Measurements from ENCODE around the gene CCDC116.

Gene CCDC116, protein sequence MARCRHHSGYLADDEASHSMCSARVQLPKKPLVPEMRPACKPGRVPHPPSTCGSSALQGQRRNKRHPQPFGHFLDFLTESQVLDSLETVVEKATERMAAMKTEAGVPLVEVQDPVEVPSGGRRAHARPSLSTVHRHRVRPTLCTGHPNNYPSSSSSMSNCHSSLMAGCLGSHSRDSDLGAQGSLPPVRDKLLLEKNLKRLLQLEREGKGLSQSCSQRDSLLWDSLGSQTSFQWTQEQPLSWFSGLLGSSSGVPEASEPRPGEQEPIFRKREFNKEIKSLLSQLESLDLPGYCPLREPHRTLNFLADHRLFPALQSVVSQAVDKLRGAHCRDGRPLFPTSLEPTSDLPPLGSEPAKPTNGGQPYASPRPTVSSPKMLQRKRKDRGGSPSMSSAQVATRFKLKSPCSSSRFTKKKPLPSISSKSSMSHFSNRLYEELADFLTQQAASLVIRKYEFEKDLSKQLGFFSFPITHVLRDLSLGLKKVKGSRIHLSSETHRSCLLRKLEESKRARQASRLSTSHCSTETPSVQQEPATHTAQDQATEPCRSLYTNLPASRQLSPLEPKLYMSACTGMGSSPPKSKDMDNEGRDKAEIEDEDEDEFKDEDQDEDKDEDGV

GRCh38 chr22:21632237-21632895, at the start of gene CCDC116:
Gene CCDC116, plus strand, starts transcription at chr22:21632760. Its CDS starts 422 bp downstream, at chr22:21633182.
- Histone ChIP-seq H2AFZ (ENCODE audit: low read depth, low read length) (no peak within 1 kb of the TSS), H3K4me1 (ENCODE audit: insufficient read depth, low read length) (no peaks in the 10 kb centered on the region), H3K9me3 (ENCODE audit: low read length) (no peaks in the 10 kb centered on the region), H3K4me3 (ENCODE audit: low read length) (no peak within 1 kb of the TSS), H3K27me3 (ENCODE audit: insufficient read depth, low read length) (no peaks in the 10 kb centered on the region), H3K36me3 (ENCODE audit: insufficient read depth, low read length) (peaks cover 7% of the 10 kb centered on the region)

GRCh38 chr22:21582801-21583740, 49.5 kb upstream of the CCDC116 start:
- Histone ChIP-seq H3K36me3 (ENCODE audit: insufficient read depth, low read length) (peaks cover 15% of the 10 kb centered on the region), H3K4me1 (ENCODE audit: insufficient read depth, low read length) (no peaks in the 10 kb centered on the region), H2AFZ (ENCODE audit: low read depth, low read length) (no peak overlapping the region), H3K4me3 (ENCODE audit: low read length) (no peak overlapping the region), H3K27me3 (ENCODE audit: insufficient read depth, low read length) (no peaks in the 10 kb centered on the region), H3K9me3 (ENCODE audit: low read length) (no peaks in the 10 kb centered on the region)

DNA sequence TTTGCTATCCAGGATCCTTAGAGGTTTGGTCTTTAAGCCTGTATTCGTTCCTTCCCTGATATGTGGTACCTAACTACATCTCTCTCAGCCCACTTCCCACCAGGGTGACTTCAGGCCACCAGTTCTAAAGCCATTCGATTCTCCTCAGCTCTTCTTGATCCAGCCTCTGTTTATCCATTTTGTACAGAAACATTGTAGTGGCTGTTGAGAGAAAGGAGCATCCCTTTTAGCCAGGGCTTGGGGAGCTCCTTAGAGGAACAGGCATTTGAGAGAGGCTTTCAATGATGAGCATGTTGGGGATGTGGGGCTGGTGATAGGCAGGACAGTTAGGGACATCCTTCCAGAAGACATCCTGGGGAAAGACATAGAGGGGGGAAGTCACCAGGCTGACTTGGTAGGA, 47.2 kb upstream of the CCDC116 start:
- Histone ChIP-seq H3K4me3 (ENCODE audit: low read length) (no peak overlapping the region), H3K36me3 (ENCODE audit: insufficient read depth, low read length) (peaks cover 18% of the 10 kb centered on the region), H3K4me1 (ENCODE audit: insufficient read depth, low read length) (no peaks in the 10 kb centered on the region), H3K27me3 (ENCODE audit: insufficient read depth, low read length) (no peaks in the 10 kb centered on the region), H2AFZ (ENCODE audit: low read depth, low read length) (no peak overlapping the region), H3K9me3 (ENCODE audit: low read length) (no peaks in the 10 kb centered on the region)

DNA sequence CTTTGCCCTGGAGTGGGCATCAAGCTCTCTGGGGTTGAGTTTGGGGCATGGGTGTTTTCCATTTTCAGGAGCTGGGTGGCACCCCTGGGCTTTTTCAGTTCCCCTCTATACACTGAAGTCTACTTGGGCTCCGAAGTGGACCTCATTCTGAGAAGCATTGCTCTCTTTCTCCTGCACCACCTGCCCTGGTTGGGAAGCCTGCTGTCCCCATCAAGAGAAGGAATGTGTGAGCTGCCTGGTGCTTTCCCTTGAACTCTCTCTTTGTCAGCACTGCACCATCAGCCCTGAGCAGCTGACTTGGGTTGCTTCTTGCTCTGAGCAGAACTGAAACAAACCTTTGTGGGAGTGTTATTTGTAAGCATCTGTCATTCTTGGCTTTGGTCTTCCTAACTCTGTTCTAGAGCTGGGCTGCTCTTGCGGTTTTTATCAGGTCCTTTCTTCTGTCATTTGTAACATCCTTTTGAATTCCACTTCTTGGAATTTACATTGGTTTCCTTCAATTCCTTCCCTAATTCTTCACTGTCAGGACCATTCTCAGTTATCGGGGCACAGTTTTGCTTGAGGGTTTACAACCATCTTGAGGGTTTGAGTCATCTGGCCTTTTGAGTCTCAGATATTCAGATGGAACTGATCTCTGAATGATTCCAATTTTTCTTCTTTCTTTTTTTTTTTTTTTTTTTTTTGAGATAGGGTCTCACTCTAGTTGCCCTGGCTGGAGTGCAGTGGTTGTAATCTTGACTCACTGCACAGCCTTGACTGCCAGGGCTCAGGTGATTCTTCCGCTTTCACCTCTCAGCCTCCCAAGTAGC, 44.6 kb upstream of the CCDC116 start:
- no peak overlapping the region for H2AFZ ChIP-seq (ENCODE audit: low read depth, low read length)
- no peaks in the 10 kb centered on the region for H3K9me3 ChIP-seq (ENCODE audit: low read length)
- no peaks in the 10 kb centered on the region for H3K4me1 ChIP-seq (ENCODE audit: insufficient read depth, low read length)
- H3K4me3 ChIP-seq (ENCODE audit: low read length) = no peak overlapping the region
- no peaks in the 10 kb centered on the region for H3K27me3 ChIP-seq (ENCODE audit: insufficient read depth, low read length)
- peaks cover 31% of the 10 kb centered on the region for H3K36me3 ChIP-seq (ENCODE audit: insufficient read depth, low read length)

DNA sequence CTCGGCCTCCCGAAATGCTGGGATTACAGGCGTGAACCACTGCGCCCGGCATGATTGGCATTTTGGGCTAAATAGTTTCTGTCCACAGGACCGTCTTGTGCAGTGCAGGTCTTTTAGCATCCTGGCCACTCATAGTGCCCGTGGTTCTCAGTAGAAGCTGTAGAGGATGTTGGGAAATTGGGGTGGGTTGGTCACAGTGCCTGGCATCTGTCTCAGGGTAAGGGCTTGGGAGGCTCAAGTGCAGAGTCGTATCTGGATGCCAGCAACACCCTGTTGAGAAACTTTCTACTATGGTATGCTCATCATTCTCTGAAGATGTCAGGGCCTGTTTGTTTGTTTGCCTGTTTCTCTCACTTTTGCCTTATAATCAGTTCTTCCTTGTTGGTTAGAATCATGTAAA, 43.2 kb upstream of the CCDC116 start:
- Histone ChIP-seq H3K36me3 (ENCODE audit: insufficient read depth, low read length) (peaks cover 39% of the 10 kb centered on the region), H3K9me3 (ENCODE audit: low read length) (no peaks in the 10 kb centered on the region), H2AFZ (ENCODE audit: low read depth, low read length) (no peak overlapping the region), H3K4me1 (ENCODE audit: insufficient read depth, low read length) (no peaks in the 10 kb centered on the region), H3K4me3 (ENCODE audit: low read length) (no peak overlapping the region), H3K27me3 (ENCODE audit: insufficient read depth, low read length) (no peaks in the 10 kb centered on the region)

GRCh38 chr22:21590809-21591641, 41.5 kb upstream of the CCDC116 start:
- H3K27me3 ChIP-seq (ENCODE audit: insufficient read depth, low read length) = no peaks in the 10 kb centered on the region
- H3K4me1 ChIP-seq (ENCODE audit: insufficient read depth, low read length) = no peaks in the 10 kb centered on the region
- H2AFZ ChIP-seq (ENCODE audit: low read depth, low read length) = no peak overlapping the region
- peaks cover 46% of the 10 kb centered on the region for H3K36me3 ChIP-seq (ENCODE audit: insufficient read depth, low read length)
- no peaks in the 10 kb centered on the region for H3K9me3 ChIP-seq (ENCODE audit: low read length)
- H3K4me3 ChIP-seq (ENCODE audit: low read length) = no peak overlapping the region

- H3K27me3 ChIP-seq (ENCODE audit: insufficient read depth, low read length) = no peaks in the 10 kb centered on the region
- H2AFZ ChIP-seq (ENCODE audit: low read depth, low read length) = no peak overlapping the region
- no peak overlapping the region for H3K4me3 ChIP-seq (ENCODE audit: low read length)
- H3K9me3 ChIP-seq (ENCODE audit: low read length) = no peaks in the 10 kb centered on the region
- H3K36me3 ChIP-seq (ENCODE audit: insufficient read depth, low read length) = peaks cover 53% of the 10 kb centered on the region
- no peaks in the 10 kb centered on the region for H3K4me1 ChIP-seq (ENCODE audit: insufficient read depth, low read length)
Measured at GRCh38 chr22:21591695-21592094, 40.9 kb upstream of the CCDC116 start.

GRCh38 chr22:21592422-21592821, 40.1 kb upstream of the CCDC116 start:
- Histone ChIP-seq H3K9me3 (ENCODE audit: low read length) (no peaks in the 10 kb centered on the region), H3K27me3 (ENCODE audit: insufficient read depth, low read length) (no peaks in the 10 kb centered on the region), H2AFZ (ENCODE audit: low read depth, low read length) (no peak overlapping the region), H3K36me3 (ENCODE audit: insufficient read depth, low read length) (peaks cover 57% of the 10 kb centered on the region), H3K4me1 (ENCODE audit: insufficient read depth, low read length) (no peaks in the 10 kb centered on the region), H3K4me3 (ENCODE audit: low read length) (no peak overlapping the region)

DNA sequence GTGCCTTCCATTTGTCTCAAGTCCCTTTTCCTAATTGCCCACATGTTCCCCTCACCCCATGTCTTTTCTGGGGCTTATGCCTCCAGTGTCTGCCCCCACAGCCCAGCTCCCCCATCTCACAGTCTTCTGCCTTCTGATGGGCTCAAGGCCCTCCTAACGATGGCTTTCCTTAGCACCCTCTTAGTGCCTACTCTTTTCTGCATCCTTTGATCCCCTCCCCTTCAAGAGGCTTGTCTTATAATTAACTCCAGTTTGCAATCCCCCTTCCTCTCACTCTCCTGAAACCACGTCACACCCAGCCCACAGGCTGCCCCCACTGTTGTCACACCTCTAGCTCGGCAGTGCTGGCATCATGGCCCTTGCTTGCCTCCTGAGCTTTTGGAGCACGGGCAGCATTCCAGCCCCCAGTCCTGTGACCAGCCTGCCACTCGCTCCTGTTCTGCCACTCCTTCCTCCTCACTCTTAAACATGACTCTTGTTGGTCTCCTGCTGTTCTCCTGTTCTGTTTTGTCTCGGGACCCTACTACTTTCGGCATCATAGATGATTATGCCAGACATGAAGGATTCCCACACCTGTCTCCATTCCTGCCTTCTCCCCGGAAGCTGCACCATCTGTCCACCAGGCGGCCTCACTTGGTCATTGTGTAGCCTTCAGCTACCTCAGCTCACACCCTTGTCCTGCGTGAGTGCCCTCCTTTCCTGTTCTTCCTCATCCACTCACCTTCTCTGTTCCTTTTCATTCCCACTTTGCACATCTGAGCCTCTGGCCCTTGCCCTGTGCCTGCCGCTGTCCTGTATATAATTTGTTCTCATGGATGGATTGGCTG, 38.9 kb upstream of the CCDC116 start:
- Histone ChIP-seq H3K27me3 (ENCODE audit: insufficient read depth, low read length) (no peaks in the 10 kb centered on the region), H2AFZ (ENCODE audit: low read depth, low read length) (no peak overlapping the region), H3K9me3 (ENCODE audit: low read length) (no peaks in the 10 kb centered on the region), H3K36me3 (ENCODE audit: insufficient read depth, low read length) (peaks cover 60% of the 10 kb centered on the region), H3K4me1 (ENCODE audit: insufficient read depth, low read length) (no peaks in the 10 kb centered on the region), H3K4me3 (ENCODE audit: low read length) (no peak overlapping the region)

DNA sequence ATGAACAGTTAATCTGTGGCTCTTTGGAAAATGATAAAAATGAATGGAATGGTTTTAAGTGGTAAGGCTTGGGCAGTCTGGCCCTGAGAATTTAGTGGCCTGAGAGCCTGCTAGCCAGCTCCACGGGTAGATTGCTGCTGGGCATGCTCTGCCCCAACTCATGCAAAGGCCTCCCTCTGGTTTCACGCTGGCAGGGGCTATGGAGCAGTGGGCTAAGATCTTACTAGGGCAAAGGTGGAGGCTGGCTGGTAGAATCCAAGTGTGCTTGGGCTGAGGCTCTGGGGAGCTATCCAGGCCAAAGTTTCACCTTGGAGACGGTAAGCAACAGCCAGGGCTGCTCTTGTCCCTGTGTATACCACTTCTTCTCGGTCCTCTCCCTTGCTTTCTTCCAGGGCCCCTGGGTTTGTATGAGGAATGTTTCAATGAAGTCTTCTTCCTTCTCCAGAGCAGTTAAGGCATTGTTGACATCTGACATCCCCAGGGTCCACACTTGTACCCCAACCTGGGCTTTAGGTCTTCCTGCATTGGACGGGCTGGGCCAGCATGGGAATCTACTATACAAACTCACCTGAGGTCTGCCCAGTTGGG, 37.6 kb upstream of the CCDC116 start:
- Histone ChIP-seq H2AFZ (ENCODE audit: low read depth, low read length) (no peak overlapping the region), H3K27me3 (ENCODE audit: insufficient read depth, low read length) (no peaks in the 10 kb centered on the region), H3K9me3 (ENCODE audit: low read length) (no peaks in the 10 kb centered on the region), H3K4me1 (ENCODE audit: insufficient read depth, low read length) (no peaks in the 10 kb centered on the region), H3K4me3 (ENCODE audit: low read length) (no peak overlapping the region), H3K36me3 (ENCODE audit: insufficient read depth, low read length) (peaks cover 64% of the 10 kb centered on the region)

All from neuron (in vitro differentiated cells).